ENCODE measurements around the gene MLLT10. TPM values are rescaled to one million over a fixed set of nuclear protein-coding genes. Genes with fewer than 3 reads are reported as not detected.

Gene MLLT10
- total and polyA plus RNA-seq, 2 of the 8 experiments (the other 6 are each of a cell fraction or from before 2014, with no cell fraction given): 53.1 to 62.1 TPM

- Histone ChIP-seq H2AK5ac (ENCODE audit: low read depth, low read length) (no peak overlapping the region), H3K14ac (ENCODE audit: insufficient read length) (no peak overlapping the region), H2BK5ac (ENCODE audit: low read depth, low read length) (no peak overlapping the region), H3K4me2 (ENCODE audit: insufficient read depth in 1 of 2, low read depth in 2 of 2, low read length in 2 of 2) (peak overlapping the region; percentile 90 to 92; a peak in 3 of 4 replicates), H3K79me2 (ENCODE audit: control insufficient read depth in 1 of 2, insufficient read depth in 2 of 2, low read length in 2 of 2) (peaks cover 0 to 31% of the 10 kb centered on the region in 2 experiments; a peak in 2 of 4 replicates), H3K27me3 (replicated peaks in 1 of 4; ENCODE audit: control insufficient read depth in 3 of 4, extremely low read depth in 1 of 4, insufficient read depth in 3 of 4, low read length in 3 of 4) (peaks cover 0 to 10% (median 6%) of the 10 kb centered on the region in 4 experiments; a peak in 4 of 7 replicates), H3K27ac (ENCODE audit: low read depth, low read length) (no peak overlapping the region), H3K79me1 (ENCODE audit: low read depth, low read length) (no peaks in the 10 kb centered on the region), H2AFZ (ENCODE audit: low read length) (no peak overlapping the region), H3K9me3 (ENCODE audit: insufficient read depth in 2 of 2, low read depth in 1 of 2, low read length in 1 of 2) (no peaks in the 10 kb centered on the region), H3K4me3 (ENCODE audit: extremely low read depth in 1 of 4, insufficient read depth in 2 of 4, low read depth in 3 of 4, low read length in 4 of 4) (peak overlapping the region; percentile 48 to 88 (median 70); a peak in 6 of 8 replicates), H3K18ac (ENCODE audit: extremely low read depth, low read length) (peak overlapping the region; percentile 97; the same call in 1 of the 2 replicates), H3K56ac (replicated peaks; ENCODE audit: insufficient read length, low read depth, low read length) (no peak overlapping the region), H2BK15ac (ENCODE audit: low read length) (no peak overlapping the region), H3K9ac (replicated peaks in 1 of 4; ENCODE audit: extremely low read depth in 1 of 4, low read depth in 3 of 4, low read length in 3 of 4) (0 out of 7 replicates have a peak overlapping the region, but pooled peaks of 1 of the 4 experiments have one; percentile 45), H3K4ac (replicated peaks; ENCODE audit: insufficient read length, low read depth, low read length) (peak overlapping the region; percentile 7), H3K4me1 (replicated peaks in 1 of 4; ENCODE audit: control insufficient read depth in 3 of 4, insufficient read depth in 4 of 4, low read length in 3 of 4) (peaks cover 0 to 14% (median 5%) of the 10 kb centered on the region in 4 experiments; a peak in 6 of 7 replicates), H3K23ac (ENCODE audit: insufficient read length) (no peak overlapping the region), H3K36me3 (ENCODE audit: control insufficient read depth in 2 of 4, insufficient read depth in 4 of 4, low read length in 3 of 4) (no peaks in the 10 kb centered on the region), H3K23me2 (ENCODE audit: low read depth, low read length) (peaks cover 24% of the 10 kb centered on the region; the same call in 1 of the 2 replicates), H4K20me1 (replicated peaks in 1 of 2; ENCODE audit: control insufficient read depth in 1 of 2, insufficient read depth in 2 of 2, low read length in 2 of 2) (no peaks in the 10 kb centered on the region), H2BK20ac (ENCODE audit: low read length) (no peak overlapping the region), H4K91ac (replicated peaks; ENCODE audit: insufficient read length, low read length) (peak overlapping the region; percentile 35), H4K5ac (ENCODE audit: insufficient read length, low read depth, low read length) (peak overlapping the region; percentile 41), H2BK120ac (replicated peaks; ENCODE audit: low read depth, low read length) (no peak overlapping the region), H4K8ac (ENCODE audit: extremely low read depth, insufficient read depth, low read length) (peak overlapping the region; percentile 90; the same call in 1 of the 2 replicates), H2BK12ac (ENCODE audit: low read depth, low read length) (peak overlapping the region; percentile 82; the same call in 1 of the 2 replicates)
- TF ChIP-seq EZH2 (IDR thresholded peaks at IDR 0.05; ENCODE audit: low read depth, low read length, severe bottlenecking) (peak; percentile 22), CTBP2 (IDR thresholded peaks at IDR 0.05; ENCODE audit: borderline replicate concordance, insufficient read depth, insufficient read length, low read length) (no peak), SAP30 (IDR thresholded peaks at IDR 0.05; ENCODE audit: insufficient read depth, insufficient replicate concordance, low read length) (no peak), NANOG (IDR thresholded peaks at IDR 0.05; ENCODE audit: insufficient read depth, low read depth, low read length, poor library complexity, severe bottlenecking) (no peak)
- no peak for DNase-seq (ENCODE audit: low read depth in 1 of 2, low spot score in 2 of 2)
- no peak for FAIRE-seq
- CTCF ChIA-PET (ENCODE audit: partially characterized antibody): interaction anchor here (0.6 to 4.9 kb wide), 17 partner anchors 11 to 416 kb away, joined by 3 to 39 read pairs (median 4); no protein-coding TSS in a partner anchor
- WGBS, 2 experiments (ENCODE audit: extremely low coverage in 1 of 2, insufficient coverage in 1 of 2, insufficient read length in 1 of 2, insufficient replicate concordance in 2 of 2, low coverage in 1 of 2, low lambda C conversion rate in 2 of 2, missing lambda C conversion rate in 1 of 2): 84% methylated on average over 9 of the region's 9 CpGs; no CpG with 5 or more reads in 1 of the 2 experiments
- POLR2A ChIA-PET (ENCODE audit: partially characterized antibody): interaction anchor here (0.6 to 12.9 kb wide), 11 partner anchors 12 to 481 kb away, joined by 3 to 322 read pairs (median 4); partner anchors contain the start of gene SKIDA1
Measured at GRCh38 chr10:21493784-21494183, 40.2 kb upstream of the MLLT10 start.
